NCI-H446 treated with DMSO at 0.1 percent for 48 hours (cell line): Measurements from ENCODE around the gene RIMBP3C.
"Not testable (repeated sequence)": the region's sequence is repeated elsewhere in the genome, so short reads cannot be mapped to it uniquely, and the experiment has no call there.

ENCODE experiments used
- DNase-seq: peaks from one replicate; lab custom pipeline; 2025; lab: John Stamatoyannopoulos, UW

Gene RIMBP3C

GRCh38 chr22:21526705-21527500 lies 24.4 kb downstream of the RIMBP3C start:
- not testable (repeated sequence) for DNase-seq

GRCh38 chr22:21516970-21517764 lies 34.1 kb downstream of the RIMBP3C start:
- DNase-seq = not testable (repeated sequence)

GRCh38 chr22:21516522-21516921 lies 34.7 kb downstream of the RIMBP3C start:
- DNase-seq = not testable (repeated sequence)

- DNase-seq = not testable (repeated sequence)
Measured at GRCh38 chr22:21515234-21515633, 36.0 kb downstream of the RIMBP3C start.

GRCh38 chr22:21514117-21514516 lies 37.1 kb downstream of the RIMBP3C start:
- not testable (repeated sequence) for DNase-seq

- not testable (repeated sequence) for DNase-seq
Measured at GRCh38 chr22:21512022-21512421, 39.2 kb downstream of the RIMBP3C start.

GRCh38 chr22:21510397-21510796 lies 40.9 kb downstream of the RIMBP3C start:
- not testable (repeated sequence) for DNase-seq

GRCh38 chr22:21499623-21500506 lies 51.4 kb downstream of the RIMBP3C start:
- not testable (repeated sequence) for DNase-seq

GRCh38 chr22:21498489-21498888 lies 52.8 kb downstream of the RIMBP3C start:
- not testable (repeated sequence) for DNase-seq

- DNase-seq = not testable (repeated sequence)
Measured at GRCh38 chr22:21497984-21498383, 53.3 kb downstream of the RIMBP3C start.
